H7 (cell line): ENCODE measurements around the gene PBX2. TPM values are rescaled to one million over a fixed set of nuclear protein-coding genes. Genes with fewer than 3 reads are reported as not detected.
"Not testable (repeated sequence)": the region's sequence is repeated elsewhere in the genome, so short reads cannot be mapped to it uniquely, and the experiment has no call there.

Experiments
- DNase-seq: peaks from one replicate; pipeline ENCODE4 v3.0.0; 2012
- H3K27me3 ChIP-seq: 2 replicates; pipeline ENCODE4 v1.6.0; 2011; ENCODE audit warnings: mild to moderate bottlenecking, low read length; ENCODE audit not compliant: control insufficient read depth, insufficient read depth
- H3K36me3 ChIP-seq: replicated peaks from 2 replicates; pipeline ENCODE4 v1.5.1; 2011; ENCODE audit warnings: low read length; ENCODE audit not compliant: control insufficient read depth, insufficient read depth
- H3K4me3 ChIP-seq: 2 replicates; pipeline ENCODE4 v1.5.1; 2011; ENCODE audit warnings: low read depth, mild to moderate bottlenecking, control low read depth, low read length, moderate library complexity; ENCODE audit not compliant: insufficient read depth
- total RNA-seq: library from RNA; depleted of rRNA; stranded (reverse); fragments of >200 nt; shearing (Covaris generic); gene quantifications from 2 replicates; pipeline ENCODE4 v1.2.3, GENCODE V29; 2014

The PBX2 gene
- total RNA-seq, 1 experiment from 2014 or later: 64.2 TPM

DNA sequence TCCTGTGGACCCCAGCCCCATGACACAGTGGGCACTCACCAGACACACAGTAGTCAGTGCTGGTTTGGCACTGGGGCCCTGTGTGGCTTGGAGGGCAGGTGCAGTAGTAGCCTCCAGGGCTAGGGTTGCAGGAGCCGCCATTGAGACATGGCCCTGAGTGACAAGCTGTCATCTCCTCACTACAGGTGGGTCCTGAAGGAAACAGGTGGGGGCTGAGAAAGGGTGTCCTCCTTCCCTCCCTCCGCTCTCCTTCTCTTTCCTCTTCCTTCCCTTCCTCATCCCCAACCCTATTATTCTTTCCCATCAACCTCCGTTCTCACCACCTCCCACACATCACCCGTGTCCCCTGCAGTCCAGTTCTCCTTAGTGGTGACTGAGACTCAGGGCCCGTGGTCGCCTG is 23.6 kb upstream of the PBX2 start:
- peak; percentile 17 for DNase-seq
- Histone ChIP-seq H3K36me3 (no peaks in the 10 kb centered on the region), H3K27me3 (no peaks in the 10 kb centered on the region; the same call in 1 of the 2 replicates), H3K4me3 (no peak overlapping the region)

GRCh38 chr6:32212076-32212760 is 22.2 kb upstream of the PBX2 start:
- DNase-seq: peak; percentile 24
- Histone ChIP-seq H3K36me3 (no peaks in the 10 kb centered on the region), H3K4me3 (no peak overlapping the region), H3K27me3 (no peaks in the 10 kb centered on the region; the same call in 1 of the 2 replicates)

DNA sequence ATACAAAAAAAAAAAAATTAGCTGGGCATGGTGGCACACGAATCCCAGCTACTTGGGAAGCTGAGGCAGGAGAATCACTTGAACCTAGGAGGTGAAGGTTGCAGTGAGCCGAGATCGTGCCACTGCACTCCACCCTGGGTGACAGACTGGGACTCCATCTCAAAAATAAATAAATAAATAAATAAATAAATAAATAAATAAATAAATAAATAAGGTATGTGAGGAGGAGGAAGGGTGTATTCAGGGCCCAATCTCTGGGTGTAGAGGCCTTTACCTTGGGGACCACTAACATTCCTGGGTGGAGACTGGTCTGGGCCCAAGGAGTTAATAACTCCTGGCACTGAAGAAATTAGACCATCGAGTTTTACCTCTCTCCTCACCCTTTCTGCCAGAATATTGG is 21.4 kb upstream of the PBX2 start:
- DNase-seq, H3K27me3 ChIP-seq, H3K4me3 ChIP-seq, H3K36me3 ChIP-seq: not testable (repeated sequence)

DNA sequence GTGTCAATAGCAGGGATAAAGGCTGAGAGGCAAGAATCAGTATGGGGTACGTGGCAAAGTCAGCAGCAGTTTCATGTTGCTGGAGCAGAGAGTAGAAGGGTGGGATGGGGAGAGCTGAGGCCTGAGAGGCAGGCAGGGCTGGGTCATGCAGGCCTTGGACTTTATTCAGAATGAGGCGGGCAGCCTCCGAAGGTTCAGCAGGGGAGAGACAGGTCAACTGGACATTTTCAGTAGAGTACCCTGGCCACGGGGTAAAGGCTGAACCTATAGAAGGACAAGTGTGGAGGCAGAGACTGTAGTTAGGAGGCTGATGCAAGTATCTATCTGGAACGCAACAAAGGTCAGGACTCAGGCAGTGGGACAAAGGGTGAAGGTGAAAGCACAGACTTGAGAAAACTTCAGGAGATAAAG is 20.2 kb upstream of the PBX2 start:
- Histone ChIP-seq H3K4me3 (no peak overlapping the region), H3K36me3 (no peaks in the 10 kb centered on the region), H3K27me3 (no peaks in the 10 kb centered on the region; the same call in 1 of the 2 replicates)
- DNase-seq: no peak

DNA sequence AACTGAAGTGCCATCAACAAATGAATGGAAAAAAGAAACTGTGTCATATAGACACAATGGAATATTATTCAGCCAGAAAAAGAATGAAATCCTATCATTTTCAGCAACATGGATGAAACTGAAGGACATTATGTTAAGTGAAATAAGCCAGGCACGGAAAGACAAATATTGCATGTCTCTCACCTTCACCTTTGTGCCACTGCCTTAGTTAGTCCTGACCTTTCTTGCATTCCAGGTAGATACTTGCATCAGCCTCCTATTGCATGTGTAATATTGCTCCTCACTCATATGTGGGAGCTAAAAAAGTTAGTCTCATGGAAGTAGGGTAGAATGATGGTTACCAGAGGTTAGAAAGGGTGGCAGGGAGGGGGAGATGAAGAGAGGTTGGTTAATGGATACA is 19.0 kb upstream of the PBX2 start:
- Histone ChIP-seq H3K27me3 (0 out of 2 replicates have a peak, but pooled peaks cover 2% of the 10 kb centered on the region), H3K36me3 (no peaks in the 10 kb centered on the region), H3K4me3 (no peak overlapping the region)
- no peak for DNase-seq

DNA sequence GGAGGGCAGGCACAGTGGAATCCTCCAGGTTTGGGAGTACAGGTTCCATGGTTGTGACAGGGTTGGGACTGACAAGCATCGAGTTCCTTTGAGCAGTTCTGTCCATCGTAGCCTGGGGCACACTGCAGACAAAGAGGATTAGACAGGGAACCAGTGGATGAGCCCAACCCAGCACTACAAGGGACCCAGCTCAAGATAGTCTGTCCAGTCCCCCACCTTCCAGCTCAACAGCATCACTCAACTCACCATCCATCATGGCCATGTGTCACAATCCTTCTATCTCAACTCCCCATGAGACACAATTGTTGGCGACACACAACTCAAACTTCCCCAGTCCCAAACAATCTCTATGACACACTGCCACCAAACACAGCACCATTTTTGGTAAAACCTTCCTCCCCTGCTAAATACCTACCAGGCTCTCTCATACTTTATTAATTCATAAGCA is 14.3 kb upstream of the PBX2 start:
- DNase-seq: no peak

DNA sequence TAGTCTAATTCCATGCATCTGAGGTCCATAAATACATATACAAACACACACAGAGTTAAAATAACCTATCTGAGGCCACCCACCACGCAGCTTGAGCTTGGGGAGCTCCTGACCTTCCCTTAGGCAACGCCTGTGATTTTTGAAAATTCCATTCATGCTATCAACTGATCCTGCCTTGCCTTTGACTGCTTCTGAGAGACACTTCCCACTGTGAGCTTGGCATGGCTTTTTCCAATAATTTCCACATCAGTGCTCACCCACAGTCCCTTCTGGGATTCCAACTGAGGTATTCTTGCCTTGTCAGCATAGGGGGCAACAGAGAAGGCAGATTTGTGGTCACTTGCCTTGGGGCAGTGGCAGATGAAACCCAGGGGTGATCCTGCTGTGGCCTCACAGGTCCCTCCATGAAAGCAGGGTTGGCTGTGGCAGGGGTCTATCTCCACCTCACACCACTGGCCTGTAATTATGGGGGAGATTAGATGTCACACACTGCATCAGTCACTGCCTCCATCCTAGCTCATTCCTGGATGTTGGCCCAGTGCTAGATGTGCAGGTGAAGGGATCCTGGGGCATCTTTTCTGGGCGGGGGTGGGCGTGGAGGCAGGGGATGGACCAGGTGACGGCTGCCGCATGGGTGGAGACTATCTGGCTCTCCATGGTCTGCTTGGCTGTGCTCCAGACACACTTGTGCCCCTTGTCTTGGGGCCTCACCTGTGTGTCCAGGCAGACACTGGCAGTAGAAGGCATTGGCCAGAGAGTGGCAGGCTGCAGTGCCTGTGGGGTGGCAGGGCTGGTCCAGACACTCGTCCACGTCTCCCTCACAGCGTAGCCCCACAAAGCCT is 13.6 kb upstream of the PBX2 start:
- H3K27me3 ChIP-seq: peaks cover 2% of the 10 kb centered on the region; the same call in 1 of the 2 replicates
- no peaks in the 10 kb centered on the region for H3K36me3 ChIP-seq
- no peak for DNase-seq
- no peak overlapping the region for H3K4me3 ChIP-seq

More for the DNA sequence above, 14.3 kb upstream of the PBX2 start:
- peaks cover 2% of the 10 kb centered on the region; the same call in 1 of the 2 replicates for H3K27me3 ChIP-seq
- H3K4me3 ChIP-seq: no peak overlapping the region
- no peaks in the 10 kb centered on the region for H3K36me3 ChIP-seq

- no peaks in the 10 kb centered on the region for H3K36me3 ChIP-seq
- DNase-seq: no peak
Observed at GRCh38 chr6:32202186-32202585, 12.2 kb upstream of the PBX2 start.

GRCh38 chr6:32200711-32201475 is 10.9 kb upstream of the PBX2 start:
- no peak for DNase-seq
- Histone ChIP-seq H3K36me3 (no peaks in the 10 kb centered on the region), H3K4me3 (no peak overlapping the region), H3K27me3 (peaks cover 2% of the 10 kb centered on the region; the same call in 1 of the 2 replicates)

More at GRCh38 chr6:32202186-32202585, 12.2 kb upstream of the PBX2 start:
- H3K27me3 ChIP-seq: peaks cover 2% of the 10 kb centered on the region; the same call in 1 of the 2 replicates
- H3K4me3 ChIP-seq: no peak overlapping the region

GRCh38 chr6:32198866-32199265 is 8.9 kb upstream of the PBX2 start:
- no peak for DNase-seq
- Histone ChIP-seq H3K36me3 (no peaks in the 10 kb centered on the region), H3K27me3 (no peaks in the 10 kb centered on the region; the same call in 1 of the 2 replicates), H3K4me3 (no peak overlapping the region)

GRCh38 chr6:32198345-32198696 is 8.3 kb upstream of the PBX2 start:
- H3K27me3 ChIP-seq: no peaks in the 10 kb centered on the region; the same call in 1 of the 2 replicates
- no peaks in the 10 kb centered on the region for H3K36me3 ChIP-seq
- no peak for DNase-seq
- no peak overlapping the region for H3K4me3 ChIP-seq

DNA sequence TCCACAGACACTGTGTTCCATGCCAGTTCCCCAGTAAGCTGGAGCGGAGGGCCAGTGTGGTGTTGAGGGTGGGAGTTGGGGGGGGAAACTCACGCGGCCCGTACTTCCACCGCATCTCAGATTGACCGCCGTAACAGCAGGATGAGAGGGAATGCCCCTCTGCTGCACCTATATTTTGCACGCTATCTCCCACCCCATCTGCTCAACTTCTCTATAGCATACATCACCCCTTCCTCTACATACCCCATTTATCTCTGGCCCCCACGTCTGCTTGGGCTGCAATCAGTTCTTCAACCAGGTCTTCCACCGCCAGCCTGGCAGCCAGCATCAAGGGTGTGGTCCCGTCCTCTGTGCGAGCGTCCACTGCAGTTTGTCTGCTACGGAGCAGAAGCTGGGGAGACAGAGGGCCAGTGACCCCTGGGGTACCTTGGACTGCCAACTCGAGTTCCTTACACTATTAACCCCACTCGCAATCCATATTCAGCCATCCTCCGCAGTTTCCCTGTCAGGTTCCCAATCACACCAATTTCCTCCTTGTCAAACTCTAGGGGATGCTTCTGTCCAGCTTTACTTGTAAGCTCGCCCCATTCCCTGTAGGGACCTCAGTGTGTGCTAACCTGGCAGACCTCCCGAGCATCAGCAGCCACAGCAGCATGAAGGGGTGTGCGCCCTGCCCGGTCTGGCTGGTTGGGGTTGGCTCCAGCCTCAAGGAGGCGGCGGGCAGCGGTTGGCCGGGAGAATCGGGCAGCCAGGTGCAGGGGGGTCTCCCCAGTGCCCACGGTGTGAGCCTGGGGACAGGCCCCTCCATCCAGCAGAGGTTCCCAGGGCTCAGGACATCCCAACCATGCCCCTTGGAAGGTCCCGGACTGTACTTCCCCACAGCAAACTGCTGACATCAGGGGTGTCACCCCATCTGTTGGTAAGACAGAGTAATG is 6.9 kb upstream of the PBX2 start:
- H3K36me3 ChIP-seq: no peaks in the 10 kb centered on the region
- peak overlapping the region; percentile 92 for H3K4me3 ChIP-seq
- peak; percentile 56 for DNase-seq
- H3K27me3 ChIP-seq: no peaks in the 10 kb centered on the region; the same call in 1 of the 2 replicates

DNA sequence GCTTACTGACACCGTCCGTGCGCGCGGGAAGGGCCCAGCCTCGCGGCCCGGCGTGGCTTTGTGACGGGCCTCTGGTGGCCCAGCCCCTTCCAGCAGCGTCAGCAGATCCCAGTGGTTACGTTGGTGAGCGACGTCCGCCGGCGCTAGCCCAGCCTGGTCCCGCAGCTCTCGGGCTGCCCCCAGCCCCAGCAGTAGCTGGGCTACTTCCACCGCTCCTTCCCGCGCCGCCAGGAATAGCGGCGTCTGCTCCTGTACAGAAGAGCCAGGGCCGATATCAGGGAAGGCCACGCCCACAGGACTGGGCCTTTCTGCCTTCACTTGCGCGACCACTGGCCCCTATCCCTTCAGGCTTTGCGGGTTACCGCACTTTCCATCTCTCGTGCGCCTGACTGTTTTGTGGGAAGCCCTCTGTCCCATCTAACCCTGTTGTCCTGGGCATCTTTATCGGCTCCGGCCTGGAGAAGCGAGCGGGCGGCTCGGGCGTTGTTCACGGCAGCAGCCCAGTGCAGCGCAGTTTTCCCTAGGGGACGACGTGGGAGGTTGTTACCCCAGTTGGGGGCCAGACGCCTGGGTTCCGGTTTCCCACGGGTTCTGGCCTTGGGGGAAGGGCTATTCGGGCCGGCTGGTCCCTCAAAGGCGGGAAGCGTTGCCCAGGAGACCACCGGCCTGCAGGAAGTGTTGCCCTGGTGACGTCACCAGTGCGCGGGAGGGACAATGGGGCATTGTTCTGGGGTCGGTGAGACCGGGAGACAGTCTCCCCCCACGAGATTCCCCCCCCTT is 6.1 kb upstream of the PBX2 start:
- H3K36me3 ChIP-seq: no peaks in the 10 kb centered on the region
- H3K4me3 ChIP-seq: peak overlapping the region; percentile 92
- peak; percentile 90 for DNase-seq
- H3K27me3 ChIP-seq: no peaks in the 10 kb centered on the region
